Fibroblast of gingiva (primary cell): ENCODE measurements around the gene REV1.

Experiments used
- DNase-seq: peaks from one replicate; pipeline ENCODE4 v3.0.0-alpha.2; 2011; ENCODE audit warnings: low read depth

Gene REV1

GRCh38 chr2:99448556-99448955 is 41.3 kb downstream of the REV1 start:
- peak; percentile 13 for DNase-seq

- DNase-seq = peak; percentile 27
Observed at GRCh38 chr2:99445065-99445464, 44.8 kb downstream of the REV1 start.

GRCh38 chr2:99444222-99444621 is 45.6 kb downstream of the REV1 start:
- no peak for DNase-seq

- DNase-seq = no peak
Observed at GRCh38 chr2:99442837-99443236, 47.0 kb downstream of the REV1 start.

- no peak for DNase-seq
Observed at GRCh38 chr2:99439971-99440505, 49.8 kb downstream of the REV1 start.

GRCh38 chr2:99436874-99437273 is 52.9 kb downstream of the REV1 start:
- DNase-seq = no peak

- DNase-seq = no peak
Observed at GRCh38 chr2:99433340-99433739, 56.5 kb downstream of the REV1 start.

GRCh38 chr2:99431587-99432275 is 58.1 kb downstream of the REV1 start:
- peak; percentile 46 for DNase-seq

- peak; percentile 95 for DNase-seq
Observed at GRCh38 chr2:99430614-99431291, 59.1 kb downstream of the REV1 start.

- DNase-seq = peak; percentile 79
Observed at GRCh38 chr2:99425022-99425421, 64.8 kb downstream of the REV1 start.

- DNase-seq = peak; percentile 30
Observed at GRCh38 chr2:99424371-99424770, 65.4 kb downstream of the REV1 start.

- DNase-seq = no peak
Observed at GRCh38 chr2:99422599-99422998, 67.2 kb downstream of the REV1 start.

GRCh38 chr2:99421469-99421868 is 68.3 kb downstream of the REV1 start:
- peak; percentile 40 for DNase-seq

GRCh38 chr2:99420751-99421299 is 69.0 kb downstream of the REV1 start:
- peak; percentile 4 for DNase-seq

GRCh38 chr2:99420031-99420430 is 69.8 kb downstream of the REV1 start:
- no peak for DNase-seq

- DNase-seq = no peak
Observed at GRCh38 chr2:99417396-99417795, 72.4 kb downstream of the REV1 start.

GRCh38 chr2:99414566-99414965 is 75.3 kb downstream of the REV1 start:
- no peak for DNase-seq

- DNase-seq = no peak
Observed at GRCh38 chr2:99410276-99410675, 79.5 kb downstream of the REV1 start.

- no peak for DNase-seq
Observed at GRCh38 chr2:99406137-99406536, 83.7 kb downstream of the REV1 start.

GRCh38 chr2:99404797-99405669 is 84.8 kb downstream of the REV1 start:
- DNase-seq = no peak

- no peak for DNase-seq
Observed at GRCh38 chr2:99404039-99404796, 85.6 kb downstream of the REV1 start.
